NCI-H2029 (cell line): Measurements from ENCODE around the gene KLF13.
A peak's percentile ranks its signal among the peaks of the same experiment; 100 is the strongest.

Experiments used
- DNase-seq: peaks from one replicate; lab custom pipeline; 2025; lab: John Stamatoyannopoulos, UW

Gene KLF13

GRCh38 chr15:31300208-31300661 is 26.4 kb upstream of the KLF13 start:
- peak; percentile 6 for DNase-seq

- no peak for DNase-seq
These were observed 25.5 kb upstream of the KLF13 start for GRCh38 chr15:31300981-31301672.

- no peak for DNase-seq
These were observed 25.0 kb upstream of the KLF13 start for GRCh38 chr15:31301673-31301990.

GRCh38 chr15:31302029-31302657 is 24.5 kb upstream of the KLF13 start:
- DNase-seq, result no peak

- no peak for DNase-seq
These were observed 23.6 kb upstream of the KLF13 start for GRCh38 chr15:31302778-31303725.

- DNase-seq, result no peak
These were observed 22.6 kb upstream of the KLF13 start for GRCh38 chr15:31303726-31304648.

GRCh38 chr15:31304751-31305365 is 21.8 kb upstream of the KLF13 start:
- no peak for DNase-seq

GRCh38 chr15:31305375-31305774 is 21.3 kb upstream of the KLF13 start:
- no peak for DNase-seq

GRCh38 chr15:31305796-31306425 is 20.7 kb upstream of the KLF13 start:
- DNase-seq, result no peak

- DNase-seq, result no peak
These were observed 20.0 kb upstream of the KLF13 start for GRCh38 chr15:31306426-31307269.

- DNase-seq, result no peak
These were observed 19.1 kb upstream of the KLF13 start for GRCh38 chr15:31307270-31308184.

- DNase-seq, result no peak
These were observed 18.4 kb upstream of the KLF13 start for GRCh38 chr15:31308185-31308639.

GRCh38 chr15:31309893-31310606 is 16.6 kb upstream of the KLF13 start:
- no peak for DNase-seq

- no peak for DNase-seq
These were observed 14.7 kb upstream of the KLF13 start for GRCh38 chr15:31311735-31312619.

- no peak for DNase-seq
These were observed 13.4 kb upstream of the KLF13 start for GRCh38 chr15:31313223-31313622.

GRCh38 chr15:31314380-31314779 is 12.3 kb upstream of the KLF13 start:
- no peak for DNase-seq
